Spleen (tissue), 7 donors: ENCODE measurements around the gene ARHGEF28.

Experiments used
- CTCF ChIP-seq, 11 experiments: fragments of 200-600 bp in 7 of 11; fragments of 450-650 bp in 4 of 11; sonication (generic) in 4 of 11; IDR thresholded peaks in 8 of 11; conservative IDR thresholded peaks in 3 of 11; 1 replicate in 7 of 11; 2 replicates in 4 of 11; pipeline versions ENCODE4 v1.4.0 to v1.8.0; 2016 to 2021; ENCODE audit warnings: antibody characterized with exemption in 11 of 11, inconsistent platforms in 4 of 11, mild to moderate bottlenecking in 1 of 11
- POLR2A ChIP-seq, 3 donors: fragments of 450-650 bp; IDR thresholded peaks; one replicate each; pipeline ENCODE4 v1.5.1; 2017; ENCODE audit warnings: antibody characterized with exemption in 3 of 3, mild to moderate bottlenecking in 1 of 3
- POLR2AphosphoS5 ChIP-seq, 3 donors: sonication (generic); formaldehyde crosslinking; IDR thresholded peaks; one replicate each; pipeline ENCODE4 v1.5.1; 2017; ENCODE audit warnings: antibody characterized with exemption in 3 of 3
- donor health status: DM: no; HTN: no; CAD: no; lungs with moderate emphysema.
- donor health status: DM: no; HTN: no; CAD: no.
- donor health status: DM: no; HTN: no; CAD: no.

- no peak for TF ChIP-seq POLR2A (IDR thresholded peaks at IDR 0.05)
- no peak for TF ChIP-seq CTCF (IDR thresholded peaks at IDR 0.05 in 8 of 11, conservative IDR thresholded peaks at IDR 0.05 in 3 of 11)
- TF ChIP-seq POLR2AphosphoS5 (IDR thresholded peaks at IDR 0.05): no peak
Observed at GRCh38 chr5:73957397-73958001, 331.5 kb downstream of the ARHGEF28 start.
